ENCODE results near the gene AHI1. TPM values are rescaled to one million over a fixed set of nuclear protein-coding genes. Genes with fewer than 3 reads are reported as not detected.
A peak's percentile ranks its signal among the peaks of the same experiment; 100 is the strongest.

The AHI1 gene
- total RNA-seq, 2 experiments from 2014 or later, result 21.4 to 33.9 TPM

- Histone ChIP-seq H3K9me2 (ENCODE audit: insufficient read depth, low read length) (no peaks in the 10 kb centered on the region), H4K20me1 (ENCODE audit: insufficient read depth, low read length) (no peaks in the 10 kb centered on the region), H3K79me2 (ENCODE audit: insufficient read depth, low read depth, low read length) (no peaks in the 10 kb centered on the region), H3K4me2 (ENCODE audit: low read length) (no peak overlapping the region), H3K9me3 (ENCODE audit: low read length) (no peaks in the 10 kb centered on the region), H3K4me3 (ENCODE audit: low read depth, low read length, poor library complexity, severe bottlenecking) (no peak overlapping the region), H3K4me1 (ENCODE audit: insufficient read depth, low read length, poor library complexity, severe bottlenecking) (no peaks in the 10 kb centered on the region), H2AFZ (ENCODE audit: low read length) (no peak overlapping the region), H3K36me3 (ENCODE audit: insufficient read depth, low read length) (no peaks in the 10 kb centered on the region), H3K27ac (ENCODE audit: low read depth, low read length, poor library complexity, severe bottlenecking) (no peak overlapping the region)
- TF ChIP-seq CTCF (conservative IDR thresholded peaks at IDR 0.05; ENCODE audit: low read length) (no peak), EZH2phosphoT487 (IDR thresholded peaks at IDR 0.05; ENCODE audit: borderline replicate concordance, low read depth, low read length) (no peak)
- POLR2A ChIA-PET, result interaction anchor here (0.7 to 1.0 kb wide), 2 partner anchors 20 to 169 kb away, joined by 3 read pairs; no protein-coding TSS in a partner anchor
- CTCF ChIA-PET (ENCODE audit: unreplicated experiment), result no interaction called here
- BruUV-seq (replicated peaks), result no TSS peak
- DNase-seq (ENCODE audit: low spot score), result no peak
- intact Hi-C loops (cut with micrococcal nuclease; ENCODE audit: unreplicated experiment), result no loop called here
Measured at GRCh38 chr6:135517527-135517926, 20.0 kb upstream of the AHI1 start.

GRCh38 chr6:135514706-135515105 lies 17.2 kb upstream of the AHI1 start:
- CTCF ChIA-PET (ENCODE audit: unreplicated experiment), result no interaction called here
- no peaks in the 10 kb centered on the region for H3K9me3 ChIP-seq (ENCODE audit: low read length)
- H3K36me3 ChIP-seq (ENCODE audit: insufficient read depth, low read length), result no peaks in the 10 kb centered on the region
- H3K4me2 ChIP-seq (ENCODE audit: low read length), result no peak overlapping the region
- H3K9me2 ChIP-seq (ENCODE audit: insufficient read depth, low read length), result no peaks in the 10 kb centered on the region
- H4K20me1 ChIP-seq (ENCODE audit: insufficient read depth, low read length), result no peaks in the 10 kb centered on the region
- no peak overlapping the region for H3K27ac ChIP-seq (ENCODE audit: low read depth, low read length, poor library complexity, severe bottlenecking)
- H3K79me2 ChIP-seq (ENCODE audit: insufficient read depth, low read depth, low read length), result no peaks in the 10 kb centered on the region
- intact Hi-C loops (cut with micrococcal nuclease; ENCODE audit: unreplicated experiment), result no loop called here
- H3K4me3 ChIP-seq (ENCODE audit: low read depth, low read length, poor library complexity, severe bottlenecking), result no peak overlapping the region
- TF ChIP-seq EZH2phosphoT487 (IDR thresholded peaks at IDR 0.05; ENCODE audit: borderline replicate concordance, low read depth, low read length), result no peak
- TF ChIP-seq CTCF (conservative IDR thresholded peaks at IDR 0.05; ENCODE audit: low read length), result no peak
- no peaks in the 10 kb centered on the region for H3K4me1 ChIP-seq (ENCODE audit: insufficient read depth, low read length, poor library complexity, severe bottlenecking)
- POLR2A ChIA-PET, result no interaction called here
- no peak for DNase-seq (ENCODE audit: low spot score)
- no peak overlapping the region for H2AFZ ChIP-seq (ENCODE audit: low read length)
- no TSS peak for BruUV-seq (replicated peaks)

GRCh38 chr6:135506270-135506997 lies 8.9 kb upstream of the AHI1 start:
- intact Hi-C loops (cut with micrococcal nuclease; ENCODE audit: unreplicated experiment), result loop anchor here (5.0 kb wide), 1 partner anchor 721 kb away; no protein-coding TSS in a partner anchor
- no TSS peak for BruUV-seq (replicated peaks)
- Histone ChIP-seq H3K4me1 (ENCODE audit: insufficient read depth, low read length, poor library complexity, severe bottlenecking) (no peaks in the 10 kb centered on the region), H3K27ac (ENCODE audit: low read depth, low read length, poor library complexity, severe bottlenecking) (no peak overlapping the region), H4K20me1 (ENCODE audit: insufficient read depth, low read length) (no peaks in the 10 kb centered on the region), H3K36me3 (ENCODE audit: insufficient read depth, low read length) (no peaks in the 10 kb centered on the region), H3K9me3 (ENCODE audit: low read length) (no peaks in the 10 kb centered on the region), H3K79me2 (ENCODE audit: insufficient read depth, low read depth, low read length) (no peaks in the 10 kb centered on the region), H3K9me2 (ENCODE audit: insufficient read depth, low read length) (no peaks in the 10 kb centered on the region), H3K4me3 (ENCODE audit: low read depth, low read length, poor library complexity, severe bottlenecking) (no peak overlapping the region), H3K4me2 (ENCODE audit: low read length) (no peak overlapping the region), H2AFZ (ENCODE audit: low read length) (peak overlapping the region; percentile 13; the same call in 1 of the 2 replicates)
- POLR2A ChIA-PET, result interaction anchor here (0.6 to 0.7 kb wide), 3 partner anchors 8 to 930 kb away, joined by 3 read pairs; no protein-coding TSS in a partner anchor
- CTCF ChIA-PET (ENCODE audit: unreplicated experiment), result interaction anchor here (1.3 kb wide), 1 partner anchor 720 kb away, joined by 3 read pairs; no protein-coding TSS in a partner anchor
- peak; percentile 59 for DNase-seq (ENCODE audit: low spot score)
- no peak for TF ChIP-seq EZH2phosphoT487 (IDR thresholded peaks at IDR 0.05; ENCODE audit: borderline replicate concordance, low read depth, low read length)
- TF ChIP-seq CTCF (conservative IDR thresholded peaks at IDR 0.05; ENCODE audit: low read length), result peak; percentile 89
